Stimulated activated CD4-positive, alpha-beta T cell treated with anti-CD3 and anti-CD28 coated beads, Interleukin-4, amount 100 ng/mL, for 24 hours (primary cell): ENCODE measurements around the gene SEC16A.

Source experiments
- DNase-seq: peaks from one replicate; pipeline ENCODE4 v3.0.0-alpha.2; 2020

The SEC16A gene

DNA sequence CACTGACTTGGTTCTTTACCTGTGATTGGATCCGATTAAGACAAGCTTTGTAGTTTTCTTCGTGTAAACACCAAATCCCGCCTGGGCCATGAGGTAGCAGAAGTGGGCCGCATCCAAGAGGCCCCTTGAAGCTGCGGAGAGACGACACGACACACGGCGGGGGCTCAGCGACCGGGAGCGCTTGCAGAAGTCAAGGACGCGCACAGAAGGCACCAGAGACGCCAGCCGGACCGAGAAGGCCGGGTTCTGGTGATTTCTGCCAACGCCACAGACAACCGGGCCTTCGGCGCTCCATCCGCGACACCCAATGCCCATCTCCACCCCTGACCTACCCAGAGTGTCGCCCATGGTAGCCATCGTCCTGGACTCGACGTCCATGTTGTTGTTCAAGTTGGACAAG, 23.4 kb downstream of the SEC16A start:
- no peak for DNase-seq

DNA sequence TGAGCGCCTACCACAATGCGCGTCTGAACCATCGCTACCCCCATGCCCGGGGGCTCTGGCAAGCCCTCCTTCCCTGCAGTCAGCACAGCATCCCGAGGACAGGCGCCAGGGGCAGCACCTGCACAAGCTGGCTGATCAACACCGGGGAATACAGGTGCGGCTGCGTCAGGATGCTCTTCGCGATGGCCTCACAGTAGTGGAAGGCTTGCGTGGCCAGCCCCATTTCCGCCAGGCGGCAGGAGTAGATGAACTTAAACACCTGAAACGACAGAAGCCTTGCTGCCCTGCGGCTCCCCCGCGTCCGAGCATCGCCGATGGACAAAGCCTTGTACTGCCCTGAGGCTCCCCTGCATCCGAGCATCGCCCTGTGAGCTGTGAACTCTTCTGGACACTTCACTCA, 25.5 kb downstream of the SEC16A start:
- DNase-seq = no peak

DNA sequence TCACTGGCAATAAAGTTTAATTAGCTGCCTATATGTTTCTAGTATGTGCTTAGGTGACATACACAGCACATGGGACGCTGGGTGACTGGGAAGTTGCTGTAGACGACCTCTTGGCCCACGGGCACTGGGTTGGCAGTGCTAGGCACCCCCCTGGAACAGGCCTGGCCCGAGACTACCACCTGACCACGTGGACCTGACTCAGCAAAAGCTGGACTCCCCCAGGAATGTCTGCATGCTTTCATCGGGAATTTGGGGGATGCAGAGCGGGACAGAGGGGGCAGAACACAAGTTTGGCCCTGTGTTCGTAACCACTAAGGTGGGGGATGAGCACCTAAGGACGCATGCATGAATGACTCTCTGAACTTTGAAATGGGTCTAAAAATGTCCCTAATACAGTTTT, 26.6 kb downstream of the SEC16A start:
- no peak for DNase-seq

GRCh38 chr9:136455043-136456002, 27.5 kb downstream of the SEC16A start:
- no peak for DNase-seq

DNA sequence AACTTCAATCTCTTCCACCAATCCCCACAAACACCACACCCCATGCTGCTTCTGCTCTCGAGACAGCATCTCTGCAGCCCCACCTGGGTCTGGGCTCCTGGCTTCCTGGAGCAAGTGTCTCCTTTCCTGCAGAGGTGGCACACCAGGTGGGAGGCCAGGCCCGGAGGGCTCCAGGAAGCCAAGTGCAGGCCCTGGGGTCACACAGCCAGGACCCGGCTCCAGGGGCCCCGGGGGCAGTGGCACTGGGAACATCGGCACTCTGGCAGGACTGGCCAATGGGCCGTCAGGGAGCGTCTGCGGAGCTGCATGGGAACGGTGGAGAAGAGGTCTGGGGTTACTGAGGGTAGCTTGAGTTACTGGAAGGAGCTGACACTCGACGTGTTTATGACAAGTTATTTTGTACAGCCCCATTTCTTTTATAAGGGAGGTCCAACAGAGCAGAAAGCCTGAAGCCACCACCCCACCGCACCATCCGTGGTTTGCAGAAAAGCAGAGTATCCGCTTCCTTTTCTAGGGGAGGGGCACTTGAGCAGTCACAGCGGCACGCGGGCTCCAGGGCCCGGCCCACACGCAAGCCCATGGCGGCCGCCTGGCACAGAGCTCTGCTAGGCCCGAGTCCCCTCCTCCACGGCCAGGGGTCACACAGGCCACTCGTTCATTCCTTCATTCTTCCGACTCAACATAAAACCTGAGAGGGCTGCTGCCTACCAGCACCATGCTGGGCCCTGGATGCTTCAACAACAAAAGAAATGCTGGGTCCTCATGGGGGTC, 28.6 kb downstream of the SEC16A start:
- no peak for DNase-seq

DNA sequence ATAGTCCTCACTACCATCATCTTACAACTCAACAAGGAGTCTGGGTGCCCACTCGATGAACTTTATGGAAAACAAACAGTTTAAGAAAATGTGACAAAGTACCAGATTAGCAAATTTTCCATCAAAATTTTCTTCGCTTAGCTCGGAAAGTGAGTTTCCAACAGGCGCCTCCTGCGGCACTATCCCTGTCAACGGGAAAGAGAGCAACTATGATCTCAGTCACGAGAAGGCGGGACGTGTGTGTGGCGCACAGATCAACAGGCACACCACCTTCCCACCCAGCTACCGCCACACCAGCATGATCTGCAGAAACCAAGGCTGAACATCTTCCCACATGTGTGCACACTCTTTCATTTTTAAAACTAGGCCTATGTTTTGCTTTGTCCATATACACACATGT, 29.5 kb downstream of the SEC16A start:
- DNase-seq = no peak

DNA sequence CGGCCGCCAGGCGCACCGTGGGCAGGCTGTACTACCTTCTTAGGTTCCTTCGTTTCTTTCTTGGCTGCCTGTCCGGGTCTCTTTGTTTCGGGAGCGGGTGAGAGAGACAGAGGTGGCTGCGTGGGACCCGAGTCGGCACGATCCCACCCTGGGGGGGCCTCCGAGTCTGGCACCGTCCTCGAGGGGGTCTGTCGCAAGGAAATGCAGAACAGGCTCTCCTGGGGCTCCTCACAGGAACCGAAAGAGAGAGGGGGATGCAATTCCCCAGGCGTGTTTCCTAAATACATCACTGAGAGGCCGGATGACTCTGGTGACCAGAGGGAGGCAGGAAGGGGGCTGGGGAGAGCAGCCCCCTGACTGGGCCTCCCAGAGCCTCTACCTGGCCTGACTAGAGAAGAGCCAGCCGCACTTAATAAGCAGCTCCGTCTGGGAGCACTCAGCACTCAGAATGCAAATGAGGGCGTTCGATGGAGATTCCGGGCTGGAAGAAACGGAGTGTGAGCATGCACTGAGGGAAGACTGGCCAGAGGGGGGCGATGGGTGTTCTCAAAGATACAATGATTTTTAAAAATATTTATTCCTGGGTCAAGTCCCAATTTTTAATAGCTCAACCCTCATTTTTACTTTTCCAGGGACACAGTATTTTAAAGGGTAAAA, 31.5 kb downstream of the SEC16A start:
- DNase-seq = no peak

DNA sequence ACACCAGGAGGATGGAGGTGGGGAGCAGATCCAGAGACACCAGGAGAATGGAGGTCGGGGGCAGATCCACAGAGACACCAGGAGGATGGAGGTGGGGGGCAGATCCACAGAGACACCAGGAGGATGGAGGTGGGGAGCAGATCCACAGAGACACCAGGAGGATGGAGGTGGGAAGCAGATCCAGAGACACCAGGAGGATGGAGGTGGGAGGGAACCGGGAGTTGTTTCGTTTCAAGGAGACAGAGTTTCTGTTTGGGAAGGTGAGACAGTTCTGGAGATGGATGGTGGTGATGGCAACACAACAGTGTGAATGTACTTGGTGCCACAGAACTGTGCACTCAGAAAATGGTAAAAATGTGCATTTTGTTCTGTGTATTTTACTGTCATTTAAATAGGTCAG, 34.2 kb downstream of the SEC16A start:
- DNase-seq = no peak

GRCh38 chr9:136447173-136447778, 35.6 kb downstream of the SEC16A start:
- no peak for DNase-seq

- DNase-seq = no peak
These were observed 37.0 kb downstream of the SEC16A start for GRCh38 chr9:136445799-136446198.

GRCh38 chr9:136444102-136444501, 38.7 kb downstream of the SEC16A start:
- DNase-seq = no peak

- no peak for DNase-seq
These were observed 39.2 kb downstream of the SEC16A start for GRCh38 chr9:136443687-136444086.

DNA sequence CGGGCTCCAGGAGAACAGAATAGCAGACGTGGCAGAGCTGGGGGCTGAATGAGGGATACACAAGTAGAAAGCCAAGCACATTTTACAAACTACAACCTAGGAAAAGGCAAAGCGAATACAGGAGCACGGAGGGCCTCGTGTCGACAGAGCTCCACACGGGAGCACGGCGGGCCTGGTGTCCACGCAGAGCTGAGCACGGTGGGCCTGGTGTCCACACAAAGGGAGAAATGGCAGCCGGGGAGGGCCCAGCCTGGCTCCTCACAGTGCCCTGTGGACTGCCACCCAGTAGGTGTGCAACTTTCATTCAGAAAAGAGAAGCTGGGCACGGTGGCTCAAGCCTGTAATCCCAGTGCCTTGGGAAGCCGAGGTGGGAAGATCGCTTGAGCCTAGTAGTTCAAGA, 39.8 kb downstream of the SEC16A start:
- no peak for DNase-seq

DNA sequence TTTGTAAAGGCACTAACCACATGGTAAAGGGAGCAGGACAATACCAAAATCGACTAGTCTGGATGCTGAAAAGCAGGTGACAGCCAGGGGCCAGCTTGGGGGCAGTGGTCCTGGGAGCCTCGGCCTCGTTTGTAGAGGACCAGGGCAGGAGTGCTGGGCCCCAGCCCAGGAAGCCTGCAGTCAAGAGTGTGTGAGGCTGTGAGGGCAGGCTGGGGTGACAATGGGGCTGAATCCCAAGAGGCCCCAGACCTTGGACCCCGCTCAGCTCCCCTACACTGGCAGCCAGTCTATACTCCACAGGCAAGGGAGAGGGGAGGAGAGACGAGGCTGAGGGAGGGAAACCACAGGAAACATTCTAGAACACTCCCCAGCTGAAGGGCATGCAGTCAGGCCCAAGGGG, 40.6 kb downstream of the SEC16A start:
- no peak for DNase-seq

- DNase-seq = no peak
These were observed 41.1 kb downstream of the SEC16A start for GRCh38 chr9:136441681-136442245.

DNA sequence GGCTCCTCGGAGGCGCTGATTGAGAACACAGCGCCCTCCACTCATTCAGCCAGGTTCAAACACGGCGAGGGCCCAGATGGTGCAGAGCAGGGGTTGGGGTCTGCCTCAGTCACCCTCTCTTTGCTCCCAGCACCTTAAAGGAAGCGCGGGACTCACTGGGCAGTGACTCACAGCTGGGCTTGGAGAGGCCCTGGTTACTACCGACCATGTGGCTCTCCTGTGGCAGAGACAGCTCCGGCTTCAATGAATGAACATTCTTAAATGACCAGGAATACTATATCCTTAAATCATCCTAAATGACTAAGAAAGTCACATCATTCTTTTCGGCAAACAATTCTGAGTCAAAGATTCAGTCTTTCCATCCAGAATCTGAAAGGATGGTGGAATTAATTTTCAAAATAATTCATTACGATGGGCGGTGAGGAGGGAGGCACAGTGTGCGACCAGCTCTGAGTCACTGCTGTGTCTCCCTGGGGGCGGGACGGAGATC, 41.6 kb downstream of the SEC16A start:
- DNase-seq = no peak

GRCh38 chr9:136439481-136440408, 43.1 kb downstream of the SEC16A start, which contains the start of gene INPP5E:
TSS of gene INPP5E (minus strand) at chr9:136439845. CDS start at chr9:136439419, 426 bp downstream.
- DNase-seq = peak; percentile 82

DNA sequence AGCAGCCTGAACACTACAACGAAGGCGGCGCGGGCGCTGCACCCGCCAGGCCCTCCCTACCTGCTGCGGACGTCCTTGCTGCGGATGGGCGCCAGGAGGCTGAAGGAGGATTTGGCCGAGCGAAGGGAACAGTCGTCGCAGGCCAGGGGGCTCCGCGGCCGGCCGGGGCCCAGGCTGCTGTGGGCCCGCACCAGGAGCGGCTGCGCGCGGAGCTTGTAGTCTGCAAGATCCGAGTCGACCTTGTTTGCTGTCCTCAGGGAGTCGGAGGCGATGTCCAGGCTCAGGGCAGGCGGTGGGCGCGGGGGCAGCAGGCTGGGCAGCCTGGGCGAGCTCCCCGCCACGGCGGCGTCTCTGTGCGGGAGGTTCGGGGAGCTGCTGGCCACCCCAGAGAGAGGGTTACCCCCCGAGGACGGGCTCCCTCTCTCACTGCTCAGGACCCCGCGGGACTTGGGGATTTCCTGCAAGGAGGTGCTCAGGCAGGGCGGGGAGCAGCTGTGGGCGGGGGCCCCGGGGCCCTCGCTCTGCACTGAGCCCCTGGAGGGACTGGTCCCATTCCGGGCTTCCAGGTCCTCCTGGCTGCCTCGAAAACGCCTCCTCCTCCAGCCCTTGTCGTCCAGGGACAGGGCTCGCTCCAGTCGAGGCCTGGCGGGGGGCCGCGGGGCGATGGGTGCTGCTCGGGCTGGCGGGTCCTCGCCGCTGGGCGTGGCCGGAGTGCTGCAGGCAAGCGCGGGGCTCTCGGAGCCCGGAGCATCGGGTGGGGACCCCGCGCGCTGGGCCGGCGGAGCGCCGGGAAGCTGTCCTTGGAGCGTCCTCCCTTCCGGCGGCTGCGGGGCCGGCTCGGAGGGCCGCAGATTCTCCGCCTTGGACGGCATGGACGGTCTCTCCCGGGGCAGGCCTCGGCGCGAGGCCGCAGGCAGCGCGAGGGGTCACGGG, 44.0 kb downstream of the SEC16A start:
- peak; percentile 64 for DNase-seq

- DNase-seq = no peak
These were observed 44.8 kb downstream of the SEC16A start for GRCh38 chr9:136437839-136438547.
